Skeletal muscle satellite cell (primary cell): ENCODE results near the gene ALKBH7. TPM values are rescaled to one million over a fixed set of nuclear protein-coding genes. Genes with fewer than 3 reads are reported as not detected.

Source experiments
- H3K27me3 ChIP-seq: 2 replicates; pipeline ENCODE4 v1.7.0; 2013; ENCODE audit warnings: low read length; ENCODE audit not compliant: control insufficient read depth, insufficient read depth
- H3K36me3 ChIP-seq: 2 replicates; pipeline ENCODE4 v1.7.0; 2013; ENCODE audit warnings: mild to moderate bottlenecking, control low read depth, low read length; ENCODE audit not compliant: insufficient read depth
- H3K4me1 ChIP-seq: 2 replicates; pipeline ENCODE4 v1.7.0; 2013; ENCODE audit warnings: low read length; ENCODE audit not compliant: control insufficient read depth, insufficient read depth
- H3K4me2 ChIP-seq: 2 replicates; pipeline ENCODE4 v1.7.0; 2013; ENCODE audit warnings: mild to moderate bottlenecking, low read length
- H3K4me3 ChIP-seq: 2 replicates; pipeline ENCODE4 v1.7.0; 2013; ENCODE audit warnings: low read length
- H3K9ac ChIP-seq: 2 replicates; pipeline ENCODE4 v1.7.0; 2013; ENCODE audit warnings: mild to moderate bottlenecking, low read depth, low read length, moderate library complexity
- H3K9me3 ChIP-seq: replicated peaks from 2 replicates; pipeline ENCODE4 v1.7.0; 2013; ENCODE audit warnings: mild to moderate bottlenecking, control low read depth, low read length
- small RNA-seq: library from RNA; depleted of rRNA; stranded (forward); fragments of <200 nt; gene quantifications from one replicate; pipeline ENCODE3, GENCODE V24; 2012

ALKBH7 gene

DNA sequence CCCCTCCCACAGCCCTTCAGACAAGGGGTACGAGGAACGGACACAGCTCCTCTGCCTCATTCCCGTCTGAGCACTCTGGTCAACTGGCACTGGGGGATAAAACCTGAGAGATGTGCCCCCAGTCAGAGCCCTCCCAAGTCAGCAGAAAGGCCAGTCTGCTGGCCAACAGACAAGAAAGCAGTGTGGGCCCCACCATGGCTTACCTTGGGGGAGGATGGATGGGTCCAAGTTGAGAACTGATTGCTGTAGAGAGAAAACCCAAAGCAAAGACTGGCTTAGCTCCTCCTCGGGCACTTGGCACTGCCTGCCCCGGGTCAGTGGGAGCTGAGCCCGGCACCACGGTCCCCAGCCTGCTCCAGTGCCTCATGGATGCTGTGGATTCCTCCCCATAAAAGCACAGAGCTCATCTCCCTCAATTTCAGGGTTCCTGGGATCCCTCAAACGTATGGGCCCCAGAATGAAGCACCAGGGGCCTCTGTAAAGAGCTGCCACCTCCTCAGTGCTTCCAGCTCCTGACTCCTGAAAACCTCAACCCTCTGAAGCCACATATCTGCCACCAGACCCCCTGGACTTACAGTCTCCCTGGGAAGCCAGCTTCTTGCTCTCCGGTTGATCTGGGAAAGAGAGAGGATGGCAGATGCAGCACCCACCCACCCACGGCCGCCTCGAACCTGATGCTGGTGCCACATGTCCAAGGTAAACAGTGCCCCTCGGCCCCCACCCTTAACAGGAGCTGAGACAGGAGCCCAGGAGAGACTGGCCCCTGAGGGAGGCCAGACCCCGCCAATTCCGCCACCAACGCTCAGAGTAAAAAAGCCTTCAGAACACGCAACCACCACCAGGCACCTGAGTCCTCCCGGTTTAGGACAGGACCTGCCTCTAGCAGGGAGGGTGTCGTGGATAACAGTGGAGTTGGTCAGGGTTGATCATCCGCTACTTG, 48.8 kb downstream of the ALKBH7 start:
- peak overlapping the region; percentile 94 for H3K4me2 ChIP-seq
- no peaks in the 10 kb centered on the region for H3K27me3 ChIP-seq
- peaks cover 20% of the 10 kb centered on the region for H3K4me1 ChIP-seq
- no peak overlapping the region for H3K4me3 ChIP-seq
- peak overlapping the region; percentile 18 for H3K9ac ChIP-seq
- H3K9me3 ChIP-seq = no peaks in the 10 kb centered on the region
- H3K36me3 ChIP-seq = peaks cover 55% of the 10 kb centered on the region

DNA sequence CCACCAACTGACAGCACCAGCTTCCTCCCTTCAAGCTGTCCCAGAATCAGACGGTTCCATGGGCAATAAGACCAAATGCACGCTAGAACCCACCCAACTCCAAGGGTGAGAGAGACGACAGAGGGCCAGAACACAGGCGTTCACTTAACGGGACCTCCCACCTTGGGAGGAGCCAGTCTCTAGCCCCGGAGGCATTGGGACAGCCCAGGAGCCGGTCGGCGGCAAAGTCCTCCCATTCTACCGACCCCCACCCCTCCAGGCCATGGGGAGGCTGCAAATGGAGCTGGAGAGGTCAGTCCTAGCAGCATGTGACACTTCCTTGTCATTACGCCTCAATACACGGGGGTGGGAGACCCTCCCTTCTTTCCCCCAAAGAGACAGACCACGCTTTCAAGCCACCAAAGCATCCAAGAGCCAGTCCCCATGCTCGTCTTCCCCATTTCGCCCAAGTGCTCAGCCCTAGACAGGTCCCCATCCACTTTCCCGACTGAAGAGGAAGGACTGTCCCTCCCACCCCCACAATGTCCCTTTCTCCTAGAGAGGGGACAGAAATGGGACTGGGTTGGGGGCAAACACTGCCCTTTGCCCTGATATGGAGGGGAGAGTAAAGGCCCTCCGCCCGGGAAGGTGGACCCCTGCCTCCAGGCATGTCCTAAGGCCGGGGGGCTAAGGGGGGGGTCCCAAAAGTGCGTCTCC, 51.1 kb downstream of the ALKBH7 start:
- peak overlapping the region; percentile 89 for H3K4me3 ChIP-seq
- H3K4me2 ChIP-seq = peak overlapping the region; percentile 94
- peaks cover 33% of the 10 kb centered on the region for H3K36me3 ChIP-seq
- H3K27me3 ChIP-seq = no peaks in the 10 kb centered on the region
- H3K9me3 ChIP-seq = no peaks in the 10 kb centered on the region
- peaks cover 20% of the 10 kb centered on the region for H3K4me1 ChIP-seq
- peak overlapping the region; percentile 85 for H3K9ac ChIP-seq

DNA sequence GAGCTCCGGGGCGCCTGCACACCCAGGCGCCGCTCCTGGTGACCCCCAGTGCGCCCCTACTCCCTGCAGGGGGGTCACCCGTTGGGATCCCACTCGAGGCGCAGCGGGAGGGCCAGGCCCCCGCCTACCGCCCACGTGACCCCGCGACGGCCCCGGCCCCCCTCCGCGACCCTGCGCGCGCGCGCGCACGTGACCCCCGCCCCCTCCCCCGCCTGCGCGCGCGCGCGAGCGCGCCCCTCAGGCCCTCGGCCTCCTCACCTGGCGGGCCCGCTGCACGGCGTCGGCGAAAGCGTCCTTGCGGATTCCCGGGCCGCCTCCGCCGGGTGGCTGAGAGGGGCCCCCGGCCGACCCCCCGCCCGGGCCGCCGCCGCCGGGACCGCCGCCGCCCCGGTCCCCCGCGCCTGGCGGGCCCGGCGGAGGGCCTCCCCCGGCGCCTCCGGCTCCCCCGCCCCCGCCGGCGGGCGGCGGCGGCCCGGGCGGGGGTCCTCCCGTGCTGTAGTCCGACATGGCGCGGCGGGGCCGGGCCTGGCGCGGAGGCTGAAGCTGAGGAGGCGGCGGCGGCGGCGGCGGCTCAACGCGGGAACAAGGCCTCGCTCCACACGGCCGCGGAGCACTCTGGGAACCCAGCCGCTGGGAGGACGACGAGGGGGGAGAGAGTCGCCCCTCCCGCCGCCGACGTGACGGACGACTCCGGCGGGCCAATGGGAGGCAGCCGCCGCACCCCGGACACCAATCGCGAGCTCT, 51.8 kb downstream of the ALKBH7 start, which contains the start of gene KHSRP:
Gene KHSRP, minus strand, starts transcription at position 617 of the 744 bp plus-strand sequence. Its CDS starts 110 bp downstream, at position 507.
- Histone ChIP-seq H3K27me3 (peaks cover 1% of the 10 kb centered on the region), H3K4me2 (peak within 1 kb of the TSS; percentile 94), H3K9me3 (no peaks in the 10 kb centered on the region), H3K4me3 (peak within 1 kb of the TSS; percentile 89), H3K4me1 (peaks cover 20% of the 10 kb centered on the region), H3K9ac (peak within 1 kb of the TSS; percentile 85), H3K36me3 (peaks cover 26% of the 10 kb centered on the region)

Small RNA genes lying within 50 kb of the gene (small RNA-seq; reads per million reads assigned to genes)
- gene MIR6790 (not detected), gene MIR6885 (not detected)
